GM21515 (cell line): ENCODE data around the gene TUT4.

Source experiments
- ATAC-seq: cut with Tn5 transposase; IDR thresholded peaks from one replicate; pipeline ENCODE4 v1.9.1; 2021; ENCODE audit not compliant: unreplicated experiment

The TUT4 gene

DNA sequence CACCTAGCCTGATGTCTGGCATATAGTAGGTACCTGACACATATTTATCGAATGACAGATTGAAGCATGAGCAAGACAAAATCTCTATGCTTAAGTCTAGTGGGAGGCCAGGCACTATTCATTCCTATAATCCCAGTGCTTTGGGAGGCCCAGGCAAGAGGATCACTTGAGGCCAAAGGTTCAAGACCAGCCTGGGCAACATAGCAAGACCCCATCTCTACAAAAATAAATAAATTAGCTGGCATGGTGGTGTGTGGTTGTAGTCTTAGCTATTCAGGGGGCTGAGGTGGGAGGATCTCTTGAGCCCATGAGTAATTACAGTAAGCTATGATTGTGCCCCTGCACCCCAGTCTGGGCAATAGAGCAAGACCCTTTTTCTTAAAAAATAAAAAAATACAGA, 23.2 kb upstream of the TUT4 start:
- no peak for ATAC-seq

DNA sequence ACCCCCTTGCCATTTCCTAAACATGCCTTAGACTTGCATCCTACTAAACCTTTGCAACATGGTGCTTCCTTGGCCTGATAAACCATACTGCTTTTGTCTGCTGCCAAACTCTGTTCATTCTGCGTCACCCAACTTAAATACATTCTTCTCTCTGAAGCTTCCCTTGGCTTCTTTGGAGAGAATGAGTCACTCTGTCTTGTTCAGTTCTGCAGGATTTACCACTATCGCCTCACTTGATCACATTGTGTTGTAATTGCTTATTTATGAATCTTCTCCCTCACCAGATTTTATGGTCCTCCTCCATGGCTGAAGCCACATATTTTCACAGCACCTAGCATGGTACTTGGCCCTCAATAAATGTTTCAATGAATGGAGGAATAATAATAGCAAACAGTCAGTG, 21.7 kb upstream of the TUT4 start:
- no peak for ATAC-seq

DNA sequence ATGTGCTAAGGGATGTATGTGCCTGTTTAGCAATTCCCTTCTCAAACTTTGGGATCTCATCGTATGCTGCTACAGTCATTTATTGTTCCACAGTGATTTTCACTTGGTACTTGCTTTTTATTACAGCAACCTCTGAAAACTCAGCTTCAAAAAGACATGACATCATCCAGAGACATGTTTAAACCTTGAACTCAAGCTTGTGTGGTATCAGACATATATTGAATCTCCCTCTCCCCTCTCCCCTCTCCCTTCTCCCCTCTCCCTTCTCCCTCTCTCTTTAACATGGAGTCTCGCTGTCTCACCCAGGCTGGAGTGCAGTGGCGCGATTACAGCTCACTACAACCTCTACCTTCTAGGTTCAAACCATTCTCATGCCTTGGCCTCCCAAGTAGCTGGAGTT, 19.5 kb upstream of the TUT4 start:
- ATAC-seq = no peak

DNA sequence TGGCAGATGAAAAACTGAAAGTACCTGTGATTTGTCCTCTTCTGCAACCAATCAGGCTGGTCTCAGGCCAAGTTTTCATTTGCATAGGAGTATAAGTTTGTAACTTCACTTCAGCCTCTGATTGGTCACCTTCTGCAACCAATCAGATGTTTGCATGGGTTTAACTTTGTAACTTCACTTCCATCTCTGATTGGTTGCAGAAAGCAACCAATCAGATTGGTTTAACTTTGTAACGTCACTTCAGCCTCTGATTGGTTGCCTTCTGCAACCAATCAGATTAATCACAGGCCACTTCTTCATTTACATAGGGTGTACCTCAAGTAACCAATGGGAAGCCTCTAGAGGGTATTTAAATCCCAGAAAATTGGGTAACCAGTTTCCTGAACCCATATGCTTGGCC, 18.9 kb upstream of the TUT4 start:
- ATAC-seq = no peak

DNA sequence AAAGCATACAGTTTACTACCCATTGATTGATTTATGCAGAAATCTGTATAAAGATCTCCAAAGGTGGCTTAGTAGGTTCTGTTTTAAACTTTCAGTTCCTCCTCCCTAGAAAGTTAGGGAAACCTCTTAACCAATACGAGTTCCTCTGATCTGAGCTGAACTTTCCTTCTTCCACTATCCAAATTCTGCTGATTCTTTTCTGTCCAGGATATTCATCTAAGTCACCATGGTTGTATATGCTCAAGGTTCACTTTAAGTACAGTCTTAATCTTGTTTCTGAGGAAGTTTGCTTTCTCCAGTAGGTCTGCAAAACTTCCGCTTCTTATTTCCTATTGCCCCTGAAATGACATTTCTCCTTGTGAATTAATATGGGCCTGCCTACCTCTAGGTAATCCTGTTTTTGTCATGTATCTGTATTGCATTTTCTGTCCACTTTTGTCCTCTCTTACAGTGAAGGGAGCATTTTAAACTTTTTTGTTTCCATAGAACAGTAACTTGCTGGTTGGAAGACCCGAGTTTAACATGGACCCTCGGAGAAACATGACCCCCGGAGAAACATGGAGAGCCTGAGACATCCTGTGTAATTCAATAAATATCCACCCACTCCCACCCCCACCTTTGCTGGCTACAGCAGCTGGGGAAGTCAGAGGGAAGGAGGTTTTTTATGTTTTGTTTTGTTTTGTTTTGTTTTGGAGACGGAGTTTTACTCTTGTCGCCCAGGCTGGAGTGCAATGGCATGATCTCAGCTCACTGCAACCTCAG, 16.7 kb upstream of the TUT4 start:
- no peak for ATAC-seq

DNA sequence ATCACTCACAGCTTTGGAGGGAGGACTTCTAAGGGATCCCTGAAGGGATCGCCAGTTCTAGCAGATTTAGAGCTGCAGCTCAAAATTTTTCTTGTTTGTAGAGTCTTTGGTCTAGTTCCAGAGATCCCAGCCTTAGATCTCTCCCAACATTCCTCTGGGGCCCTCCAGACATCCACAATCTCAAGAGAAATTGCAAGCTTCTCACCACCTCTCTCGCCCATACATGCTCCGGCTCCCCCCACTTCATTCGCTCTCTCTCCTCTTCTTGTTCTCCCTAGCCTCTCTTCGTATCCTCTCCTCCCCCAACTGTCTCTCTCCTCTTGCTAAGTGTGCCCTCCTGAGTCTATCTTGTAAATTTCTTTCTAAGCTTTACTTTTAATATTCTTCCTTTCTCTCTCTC, 15.1 kb upstream of the TUT4 start:
- ATAC-seq = no peak

DNA sequence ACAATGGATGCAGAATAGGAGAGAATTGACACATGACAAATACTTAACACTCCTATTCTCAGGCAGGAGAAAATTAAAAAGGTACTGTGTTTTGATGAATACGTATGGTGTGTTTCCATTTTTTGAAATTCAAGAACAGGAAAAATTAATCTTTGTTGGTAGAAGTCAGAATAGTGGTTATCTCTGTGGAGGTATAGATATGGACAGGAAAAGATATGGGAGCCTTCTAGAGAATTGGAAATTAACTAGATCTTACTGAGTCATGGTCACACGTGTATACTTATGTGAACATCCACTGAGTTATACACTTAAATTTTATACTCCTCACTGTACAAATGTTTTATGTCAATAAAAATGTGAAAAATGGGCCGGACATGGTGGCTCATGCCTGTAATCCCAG, 9.9 kb upstream of the TUT4 start:
- ATAC-seq = no peak

DNA sequence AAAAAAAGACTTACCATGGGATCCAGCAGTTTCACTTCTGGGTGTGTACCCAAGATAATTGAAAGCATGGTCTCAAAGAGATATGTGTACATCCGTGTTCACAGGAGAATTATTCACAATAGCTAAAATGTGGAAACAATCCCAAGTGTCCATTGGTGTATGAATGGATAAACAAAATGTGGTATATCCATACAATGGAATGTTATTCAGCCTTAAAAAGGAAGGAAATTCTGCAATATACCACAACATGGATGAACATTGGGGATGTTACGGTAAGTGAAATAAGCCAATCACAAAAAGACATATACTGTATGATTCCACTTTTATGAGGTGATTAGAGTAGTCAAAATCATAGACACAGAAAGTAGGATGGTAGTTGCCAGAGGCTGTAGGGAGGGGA, 7.0 kb upstream of the TUT4 start:
- ATAC-seq = no peak

DNA sequence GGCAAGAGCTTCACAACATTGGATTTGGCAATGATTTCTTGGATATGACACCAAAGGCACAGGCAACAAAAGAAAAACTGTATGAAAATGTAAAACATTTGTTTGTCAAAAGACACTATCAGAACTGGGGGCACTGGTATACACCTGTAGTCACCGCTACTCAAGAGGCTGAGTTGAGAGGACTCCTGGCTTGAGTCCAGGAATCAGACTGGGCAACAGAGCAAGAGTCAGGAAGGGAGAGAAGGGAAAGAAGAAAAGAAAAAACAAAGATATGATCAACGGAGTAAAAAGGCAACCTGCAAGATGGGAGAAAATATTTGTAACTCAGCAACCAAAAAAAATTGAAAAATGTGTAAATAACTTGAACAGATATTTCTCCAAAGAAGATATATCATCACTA, 6.0 kb upstream of the TUT4 start:
- ATAC-seq = no peak

DNA sequence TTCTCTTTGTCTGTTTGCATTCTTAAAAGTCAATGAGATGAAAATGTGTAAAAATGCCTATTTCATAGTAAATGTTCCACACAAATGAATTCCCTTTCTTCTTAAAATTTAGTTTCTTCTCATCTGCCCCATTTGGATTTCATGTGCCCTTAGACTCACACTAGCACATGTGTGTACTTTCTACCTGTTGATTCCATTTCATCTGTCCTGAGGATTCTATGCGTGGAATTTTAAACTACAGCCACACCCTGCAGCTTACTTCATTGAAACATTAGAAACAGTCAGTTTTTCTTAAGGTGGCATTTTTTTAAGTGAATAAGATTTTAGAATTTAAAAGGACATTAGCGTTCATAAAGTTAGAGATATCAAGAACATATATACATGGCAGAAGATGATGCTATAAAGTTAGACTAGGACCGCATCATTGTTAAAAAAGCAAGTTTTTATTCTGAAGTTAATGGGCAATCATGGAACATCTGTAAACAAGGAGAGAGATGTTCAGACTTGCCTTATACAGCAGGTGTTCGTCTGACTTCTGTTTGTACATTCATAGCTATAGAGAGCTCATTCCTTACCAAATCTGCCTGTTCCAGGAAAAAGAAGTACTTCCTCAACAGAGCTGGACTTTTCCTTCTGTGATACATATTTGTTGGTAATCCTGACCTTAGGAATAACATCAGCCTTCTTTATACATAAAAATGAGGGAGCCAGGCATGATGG, 3.9 kb upstream of the TUT4 start:
- ATAC-seq = no peak

DNA sequence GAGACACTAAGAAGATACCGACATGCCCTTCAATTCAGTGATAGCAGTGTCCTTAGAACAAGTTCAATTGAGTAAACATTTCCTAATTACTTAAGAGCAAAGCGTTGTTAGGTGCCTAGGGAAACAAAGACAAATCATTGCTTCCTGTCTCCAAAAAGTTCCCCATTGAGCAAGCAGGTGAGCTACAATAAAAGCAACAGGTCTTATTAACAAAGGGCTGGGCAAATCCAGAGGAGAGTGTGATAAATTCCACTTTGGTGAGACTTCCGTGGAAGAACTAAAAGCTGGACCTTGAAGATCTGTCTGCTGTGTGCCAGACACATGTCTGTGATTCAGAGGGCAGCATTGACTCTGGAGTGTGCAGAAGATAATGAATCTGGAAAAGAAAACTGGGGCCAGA, 1.9 kb upstream of the TUT4 start:
- no peak for ATAC-seq

DNA sequence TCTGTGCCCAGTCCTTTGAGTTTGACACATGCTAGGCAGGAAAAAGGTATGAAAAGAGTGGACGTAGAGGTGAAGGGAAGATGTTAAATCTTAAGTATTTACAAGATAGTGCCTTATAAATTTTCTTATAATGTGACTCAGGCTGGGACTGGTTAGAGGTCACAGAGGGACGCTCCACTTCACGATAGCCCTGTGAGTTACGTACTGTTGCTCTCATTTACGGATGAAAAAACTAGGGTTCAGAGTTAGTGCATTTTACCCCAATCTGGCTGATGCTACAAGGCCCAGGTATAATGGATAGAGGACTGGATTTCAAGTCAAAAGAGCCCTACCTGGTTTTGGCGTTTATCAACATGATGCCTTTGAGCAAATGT, 1.4 kb upstream of the TUT4 start:
- ATAC-seq = no peak

DNA sequence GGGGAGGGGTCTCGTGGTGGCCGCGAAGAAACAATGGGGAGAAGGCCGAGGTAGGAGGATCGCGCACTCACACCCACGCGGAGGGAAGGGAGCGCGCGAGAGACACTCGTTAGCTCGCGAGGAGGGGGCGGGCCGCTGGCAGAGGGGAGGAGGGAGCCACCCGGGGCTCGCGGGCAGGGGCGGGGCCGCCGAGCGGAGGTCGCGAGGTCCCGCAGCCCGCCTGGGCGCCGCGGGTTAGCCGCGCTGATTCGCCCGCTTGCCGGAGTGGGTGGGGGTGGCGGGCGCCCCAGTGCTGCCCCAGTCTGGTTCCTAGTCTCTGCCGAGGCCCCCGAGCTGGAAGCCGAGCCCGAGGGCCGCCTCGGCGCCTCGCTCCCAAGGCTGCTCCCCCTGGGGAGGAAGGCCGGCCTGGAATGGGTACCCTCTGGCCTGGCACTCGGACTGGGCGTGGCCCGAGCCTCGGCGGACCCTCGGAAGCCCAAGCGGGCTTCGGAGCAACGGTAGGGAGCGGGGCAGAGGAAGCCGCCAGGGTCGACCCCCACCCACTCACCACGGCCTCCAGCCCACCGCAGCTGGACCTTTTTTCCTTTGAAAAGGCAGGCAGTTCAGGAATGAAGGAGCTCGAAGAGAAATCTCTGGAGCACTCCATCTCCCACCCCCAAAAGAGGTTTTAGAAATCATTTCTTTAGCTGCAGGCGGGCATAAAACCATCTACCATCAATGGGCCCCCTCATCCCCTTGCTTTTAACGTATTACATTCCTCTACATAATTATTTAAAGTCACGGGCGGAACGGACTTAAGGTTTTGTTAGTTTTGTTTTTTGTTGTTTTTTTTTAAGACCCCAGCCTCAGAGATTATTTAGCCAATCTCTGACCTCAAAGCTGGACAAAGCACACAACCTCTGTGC, 722 bp upstream of the TUT4 start:
- ATAC-seq = peak; percentile 56

DNA sequence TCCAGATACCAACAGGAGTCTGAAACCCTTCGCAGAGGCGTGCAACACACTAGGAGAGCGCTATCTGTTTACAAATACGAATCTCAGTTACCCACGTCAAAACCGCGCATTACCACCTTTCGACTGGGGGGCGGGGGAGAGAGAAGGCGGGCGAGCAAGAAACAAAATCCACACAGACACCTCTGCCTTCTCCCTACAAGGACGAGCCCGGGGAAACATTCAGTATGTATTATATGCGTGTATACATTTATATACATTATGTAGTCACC, 722 bp downstream of the TUT4 start:
- peak; percentile 37 for ATAC-seq

DNA sequence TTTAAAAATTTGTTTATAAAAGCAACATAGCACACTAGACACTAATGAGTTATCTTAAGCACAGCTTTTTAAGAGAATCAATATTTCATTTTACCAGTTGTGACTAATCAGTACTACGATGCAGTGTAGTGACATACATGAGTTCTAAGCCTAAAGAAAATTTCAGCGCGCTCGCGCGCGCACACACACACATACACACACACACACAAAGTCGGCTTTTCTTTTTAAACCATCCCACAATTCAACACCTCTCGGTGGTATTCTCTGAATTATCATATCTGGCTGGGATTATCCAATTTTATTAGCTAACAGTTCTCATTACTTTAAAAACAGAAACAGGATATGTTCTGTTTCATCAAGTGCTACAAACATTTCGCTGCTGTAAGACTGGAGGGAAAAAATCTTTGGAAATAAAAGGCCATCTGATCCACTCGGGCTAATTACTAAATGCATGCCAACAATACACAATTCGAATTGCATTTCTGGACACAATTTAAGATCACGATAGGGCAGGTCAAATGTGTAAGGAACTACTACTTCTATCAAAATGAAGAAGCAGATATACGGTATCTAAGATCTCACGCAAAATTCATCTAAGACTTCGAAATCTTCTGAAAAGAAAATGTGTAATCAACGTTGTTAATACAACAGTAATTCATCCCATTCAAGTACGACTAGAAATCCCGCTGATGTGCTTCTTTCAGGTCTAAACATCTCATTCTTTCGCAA, 1.2 kb downstream of the TUT4 start:
- ATAC-seq = no peak

DNA sequence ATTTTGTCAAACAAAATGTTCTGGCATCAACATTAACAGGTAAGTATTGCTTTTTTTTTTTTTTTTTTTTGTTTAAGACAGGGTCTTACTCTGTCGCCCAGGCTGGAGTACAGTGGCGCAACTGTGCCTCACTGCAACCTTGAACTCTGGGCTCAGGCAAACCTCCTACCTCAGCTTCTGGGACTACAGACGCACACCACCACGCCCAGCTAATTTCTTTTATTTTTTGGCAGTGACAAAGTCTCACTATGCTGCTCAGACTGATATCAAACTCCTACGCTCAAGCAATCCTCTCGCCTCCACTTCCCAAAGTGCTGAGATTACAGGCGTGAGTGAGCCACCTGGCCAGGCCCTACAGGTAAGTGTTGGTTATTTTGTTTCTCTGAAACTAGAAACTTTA, 2.4 kb downstream of the TUT4 start:
- ATAC-seq = no peak

DNA sequence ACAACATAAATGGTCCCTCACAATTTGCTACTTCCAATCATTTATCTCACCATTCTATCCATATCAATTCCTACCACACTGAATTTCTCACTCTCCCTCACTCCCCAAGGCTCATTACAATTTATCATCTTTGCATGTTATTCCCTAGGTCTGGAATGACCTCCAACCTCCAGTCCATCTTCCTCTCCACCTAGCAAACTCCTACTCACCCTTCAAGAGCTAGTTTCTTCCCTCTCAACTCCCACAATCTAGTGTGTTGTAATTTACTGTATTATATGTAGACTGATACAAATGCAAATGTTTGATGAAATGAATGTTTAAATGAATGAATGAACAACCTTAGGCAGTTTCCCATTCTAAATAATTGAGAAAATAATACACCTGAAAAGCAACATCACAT, 3.6 kb downstream of the TUT4 start:
- no peak for ATAC-seq

DNA sequence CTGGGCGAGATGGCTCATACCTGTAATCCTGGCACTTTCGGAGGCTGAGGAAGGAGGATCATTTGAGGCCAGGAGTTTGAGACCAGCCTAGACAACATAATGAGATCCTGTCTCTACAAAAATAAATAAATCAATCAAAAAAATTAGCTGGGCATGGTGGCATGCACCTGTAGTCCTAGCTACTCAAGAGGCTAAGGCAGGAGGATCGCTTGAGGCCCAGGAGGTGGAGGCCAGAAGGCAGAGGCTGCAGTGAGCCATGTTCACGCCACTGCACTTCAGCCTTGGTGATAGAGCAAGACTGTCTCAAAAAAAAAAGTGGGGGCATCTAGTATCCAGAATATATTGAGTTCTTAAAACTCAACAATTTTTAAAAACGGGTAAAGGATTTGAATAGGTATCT, 6.0 kb downstream of the TUT4 start:
- no peak for ATAC-seq

DNA sequence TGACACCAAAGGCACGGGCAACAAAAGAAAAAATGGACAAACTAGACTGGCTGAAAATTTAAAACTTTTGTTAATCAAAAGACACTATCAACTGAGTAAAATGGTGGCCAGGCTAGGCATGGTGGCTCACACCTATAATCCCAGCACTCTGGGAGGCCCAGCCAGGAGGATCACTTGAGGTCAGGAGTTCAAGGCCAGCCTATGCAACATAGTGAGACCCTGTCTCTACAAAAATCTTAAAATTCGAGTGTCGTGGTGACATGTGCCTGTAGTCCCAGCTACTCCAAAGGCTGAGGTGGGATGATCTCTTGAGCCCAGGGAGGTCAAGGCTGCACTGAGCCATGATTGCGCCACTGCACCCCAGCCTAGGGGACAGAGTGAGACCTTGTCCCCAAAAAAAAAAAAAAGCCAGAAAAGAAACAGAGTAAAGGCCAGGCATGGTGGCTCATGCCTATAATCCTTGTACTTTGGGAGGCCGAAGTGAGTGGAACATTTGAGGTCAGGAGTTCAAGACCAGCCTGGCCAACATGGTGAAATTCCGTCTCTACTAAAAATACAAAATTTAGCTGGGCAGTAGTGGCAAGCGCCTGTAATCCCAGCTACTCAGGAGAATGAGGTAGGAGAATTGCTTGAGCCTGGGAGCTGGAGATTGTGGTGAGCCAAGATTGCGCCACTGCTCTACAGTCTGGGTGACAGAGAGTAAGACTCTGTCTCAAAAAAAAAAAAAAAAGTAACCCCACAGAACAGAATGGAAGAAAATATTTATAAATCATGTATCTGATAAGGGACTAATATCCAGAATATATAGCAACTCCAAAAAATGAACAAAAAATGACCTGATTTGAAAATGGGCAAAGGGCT, 8.0 kb downstream of the TUT4 start:
- ATAC-seq = no peak

DNA sequence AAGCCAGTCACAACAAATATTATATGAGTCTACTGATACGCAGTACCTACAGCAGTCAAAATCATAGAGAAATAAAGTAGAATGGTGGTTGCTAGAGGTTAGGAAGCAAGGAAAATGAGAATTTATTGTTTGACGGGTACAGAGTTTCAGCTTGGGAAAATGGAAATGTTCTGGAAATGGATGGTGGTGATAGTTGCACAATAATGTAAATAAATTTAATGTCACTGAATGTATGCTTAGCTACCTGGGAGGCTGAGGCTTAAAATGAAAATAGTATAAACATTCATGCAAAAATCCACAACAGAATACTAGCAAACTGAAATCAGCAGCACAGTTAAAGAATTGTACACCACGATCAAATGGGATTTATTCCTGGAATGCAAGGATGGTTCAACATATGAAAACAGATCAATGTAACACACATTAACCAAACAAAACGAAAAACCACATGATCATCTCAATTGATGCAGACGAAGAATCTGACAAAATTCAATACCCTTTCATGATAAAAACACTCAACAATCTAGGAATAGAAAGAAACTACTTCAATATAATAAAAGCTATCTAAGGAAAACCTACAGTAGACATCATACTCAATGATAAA, 10.7 kb downstream of the TUT4 start:
- no peak for ATAC-seq
